Ecto neural progenitor cell (in vitro differentiated cells): ENCODE data around the gene OR5D13.

Experiments
- DNase-seq: peaks from one replicate; pipeline ENCODE4 v3.0.0-alpha.2; 2018; ENCODE audit warnings: low spot score

OR5D13 gene, protein sequence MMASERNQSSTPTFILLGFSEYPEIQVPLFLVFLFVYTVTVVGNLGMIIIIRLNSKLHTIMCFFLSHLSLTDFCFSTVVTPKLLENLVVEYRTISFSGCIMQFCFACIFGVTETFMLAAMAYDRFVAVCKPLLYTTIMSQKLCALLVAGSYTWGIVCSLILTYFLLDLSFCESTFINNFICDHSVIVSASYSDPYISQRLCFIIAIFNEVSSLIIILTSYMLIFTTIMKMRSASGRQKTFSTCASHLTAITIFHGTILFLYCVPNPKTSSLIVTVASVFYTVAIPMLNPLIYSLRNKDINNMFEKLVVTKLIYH

GRCh38 chr11:55773138-55773537 is at the start of gene OR5D13:
Gene OR5D13, plus strand, starts transcription at chr11:55773438. Its CDS starts 0 bp downstream, at chr11:55773438.
- DNase-seq = no peak

DNA sequence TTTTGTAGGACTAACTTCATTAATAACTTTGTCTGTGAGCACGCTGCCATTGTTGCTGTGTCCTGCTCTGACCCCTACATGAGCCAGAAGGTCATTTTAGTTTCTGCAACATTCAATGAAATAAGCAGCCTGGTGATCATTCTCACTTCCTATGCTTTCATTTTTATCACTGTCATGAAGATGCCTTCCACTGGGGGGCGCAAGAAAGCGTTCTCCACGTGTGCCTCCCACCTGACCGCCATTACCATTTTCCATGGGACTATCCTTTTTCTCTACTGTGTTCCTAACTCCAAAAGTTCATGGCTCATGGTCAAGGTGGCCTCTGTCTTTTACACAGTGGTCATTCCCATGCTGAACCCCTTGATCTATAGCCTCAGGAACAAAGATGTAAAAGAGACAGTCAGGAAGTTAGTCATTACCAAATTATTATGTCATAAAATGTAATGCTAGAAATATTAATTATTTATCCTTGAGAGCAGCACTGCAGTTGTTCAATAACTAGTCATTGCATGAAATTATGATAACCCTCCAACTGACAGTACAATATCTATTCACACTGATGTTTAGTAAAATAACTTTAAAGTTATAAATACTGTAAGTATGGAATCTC is 46.4 kb upstream of the OR5D13 start:
- DNase-seq = no peak

DNA sequence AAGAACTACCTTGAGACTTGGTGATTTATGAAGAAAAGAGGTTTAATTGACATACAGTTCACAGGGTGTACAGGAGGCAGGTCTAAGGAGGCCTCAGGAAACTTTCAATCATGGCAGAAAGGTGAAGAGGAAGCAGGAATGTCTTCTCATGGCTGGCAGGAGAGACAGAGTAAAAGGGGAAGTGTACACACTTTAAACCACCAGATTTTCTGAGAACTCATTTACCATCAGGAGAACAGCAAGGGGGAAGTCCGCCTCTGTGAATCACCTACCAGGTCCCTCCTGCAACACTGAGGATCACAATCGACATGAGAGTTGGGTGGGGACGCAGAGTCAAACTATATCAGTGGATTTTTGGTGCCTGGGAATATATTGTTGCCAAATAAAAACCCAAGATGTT is 40.3 kb upstream of the OR5D13 start:
- DNase-seq = no peak

- DNase-seq = no peak
Measured at GRCh38 chr11:55791606-55792005, 18.4 kb downstream of the OR5D13 start.

DNA sequence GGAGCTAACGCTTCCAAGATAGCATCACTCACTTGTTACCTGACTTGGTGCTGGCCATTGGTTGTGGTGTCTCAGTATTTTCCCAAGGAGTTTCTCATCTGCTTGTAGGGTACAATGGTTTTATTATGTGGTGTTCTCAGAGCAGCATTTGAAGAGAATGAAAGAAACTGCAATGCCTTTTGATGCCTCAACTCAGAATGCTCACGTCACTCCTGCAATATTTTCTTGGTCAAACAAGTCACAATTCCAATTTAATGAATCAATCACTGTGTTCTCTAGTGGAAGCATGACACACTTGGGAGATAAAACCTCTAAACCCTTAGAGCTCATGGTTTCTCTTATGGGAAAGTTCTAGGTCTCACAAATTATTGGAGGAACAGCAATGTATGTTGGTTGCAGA is 20.1 kb downstream of the OR5D13 start:
- DNase-seq = no peak

- no peak for DNase-seq
Measured at GRCh38 chr11:55795256-55795655, 22.0 kb downstream of the OR5D13 start, which contains the start of gene OR5D14. Gene OR5D14, plus strand, starts transcription at chr11:55795556. Its CDS starts 0 bp downstream, at chr11:55795556.

DNA sequence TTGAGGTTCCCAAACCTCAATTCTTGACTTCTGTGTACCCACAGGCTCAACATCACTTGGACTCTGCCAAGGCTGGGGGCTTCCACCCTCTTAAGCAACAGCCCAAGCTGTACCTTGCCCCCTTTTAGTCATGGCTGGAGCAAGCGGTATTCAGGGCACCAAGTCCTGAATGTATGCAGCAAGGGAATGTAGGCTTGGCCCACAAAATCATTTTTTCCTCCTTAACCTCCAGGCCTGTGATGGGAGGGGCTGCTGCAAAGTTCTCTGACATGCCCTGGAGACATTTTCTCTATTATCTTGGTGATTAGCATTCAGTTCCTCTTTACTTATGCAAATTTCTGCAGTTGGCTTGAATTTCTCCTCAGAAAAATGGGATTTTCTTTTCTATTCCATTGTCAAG is 33.0 kb downstream of the OR5D13 start:
- no peak for DNase-seq

- DNase-seq = no peak
Measured at GRCh38 chr11:55811067-55811466, 37.8 kb downstream of the OR5D13 start, which contains the start of gene OR5L1. Gene OR5L1, plus strand, starts transcription at chr11:55811367. Its CDS starts 100 bp downstream, at chr11:55811467.

DNA sequence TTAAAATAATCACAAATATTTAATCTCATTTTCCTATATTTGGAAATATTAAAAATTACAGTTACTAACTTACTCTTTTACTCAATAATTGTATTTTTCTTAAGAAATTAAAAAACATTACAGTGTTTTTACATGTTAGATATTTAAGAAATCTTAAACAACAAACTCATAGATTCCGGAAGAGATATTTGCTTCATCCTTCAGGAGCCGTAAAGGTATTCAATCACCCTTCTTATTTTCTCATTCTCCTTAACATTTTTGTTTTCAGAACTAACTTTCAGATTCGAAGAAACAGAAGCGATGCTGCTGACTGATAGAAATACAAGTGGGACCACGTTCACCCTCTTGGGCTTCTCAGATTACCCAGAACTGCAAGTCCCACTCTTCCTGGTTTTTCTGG is 46.1 kb downstream of the OR5D13 start, which contains the start of gene OR5D18:
TSS of gene OR5D18 (plus strand) at position 301 of the 400 bp plus-strand sequence. CDS start at position 301, 0 bp downstream.
- DNase-seq = no peak
